Activated CD8-positive, alpha-beta memory T cell treated with anti-CD3 and anti-CD28 coated beads, Interleukin-2, amount 50 U/mL, for 48 hours (primary cell): ENCODE measurements around the gene UBE2L3.

Source experiments
- DNase-seq: peaks from one replicate; pipeline ENCODE4 v3.0.0-alpha.2; 2020

UBE2L3 gene

GRCh38 chr22:21650823-21651520 is 83.5 kb downstream of the UBE2L3 start:
- no peak for DNase-seq

DNA sequence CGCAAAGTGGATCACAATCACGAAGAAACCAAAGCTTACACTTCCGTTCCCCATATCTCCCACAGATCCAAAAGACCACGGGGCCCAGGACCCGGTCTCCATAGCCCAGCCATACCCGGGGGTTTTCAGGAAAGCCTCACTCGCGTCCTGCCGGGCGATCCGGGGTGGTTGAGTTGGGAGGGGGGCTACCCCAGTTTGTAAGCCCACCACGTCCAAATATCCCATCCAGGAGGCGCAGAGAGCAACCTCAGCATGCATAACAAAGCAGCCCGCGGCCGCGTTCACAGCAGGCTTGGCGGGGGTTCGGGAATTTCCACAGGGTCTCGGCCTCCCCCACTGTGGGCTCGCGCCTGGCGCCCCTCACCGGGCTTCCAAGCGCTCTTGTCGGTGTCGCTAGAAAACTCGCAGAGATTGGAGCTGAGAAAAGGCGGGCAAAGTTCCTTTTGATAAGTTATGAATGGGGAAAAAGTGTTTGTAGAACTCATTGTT is 84.1 kb downstream of the UBE2L3 start:
- DNase-seq = peak; percentile 63

GRCh38 chr22:21652010-21652546 is 84.6 kb downstream of the UBE2L3 start:
- peak; percentile 95 for DNase-seq

DNA sequence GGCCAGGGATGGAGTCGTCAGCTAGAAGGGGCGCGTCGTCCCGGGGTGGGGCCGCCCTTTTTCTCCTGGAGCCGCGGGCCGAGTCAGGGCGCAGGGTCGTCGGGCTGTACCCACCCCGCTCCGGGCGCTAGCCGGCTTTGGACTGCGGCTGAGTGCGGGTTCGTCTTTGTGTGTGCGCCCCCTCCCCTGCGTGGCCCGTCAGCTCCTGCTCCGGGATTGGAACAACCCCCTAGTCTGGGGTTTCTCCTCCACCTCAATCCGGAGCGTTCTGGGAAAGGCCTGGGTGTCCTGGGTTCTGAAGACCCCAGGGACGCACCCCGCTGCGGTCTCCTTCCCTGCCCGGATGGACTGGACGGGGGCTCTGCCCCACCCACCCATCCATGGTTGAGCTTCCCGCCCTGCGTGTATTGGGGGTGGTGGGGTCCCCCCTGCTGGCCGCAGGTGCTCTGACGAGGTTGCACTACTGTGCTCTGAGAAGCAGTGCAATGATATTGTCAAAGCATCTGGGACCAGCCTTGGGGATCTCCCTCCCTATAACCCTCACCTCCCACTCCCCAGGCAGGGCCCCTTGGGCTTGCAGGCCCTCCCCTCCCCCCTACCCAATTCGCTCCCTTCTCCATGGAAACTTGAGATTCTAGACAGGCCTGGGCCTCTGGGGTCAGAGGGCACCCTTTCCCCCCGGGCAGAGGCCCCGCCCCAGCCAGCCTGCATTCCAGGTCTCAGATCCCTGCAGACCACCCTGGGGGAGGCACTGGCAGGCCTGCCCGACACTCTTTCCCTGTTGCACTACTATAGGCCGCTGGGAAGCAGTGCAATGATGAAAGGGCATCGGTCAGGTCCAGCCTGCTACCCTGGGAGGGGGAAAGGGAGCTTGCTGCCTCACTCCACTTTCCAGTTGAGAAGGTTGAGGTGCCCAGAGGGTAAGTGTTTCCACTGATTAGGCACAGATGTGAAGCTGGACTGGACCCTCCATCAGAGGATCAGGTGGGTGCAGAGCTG is 85.3 kb downstream of the UBE2L3 start:
- DNase-seq = no peak

DNA sequence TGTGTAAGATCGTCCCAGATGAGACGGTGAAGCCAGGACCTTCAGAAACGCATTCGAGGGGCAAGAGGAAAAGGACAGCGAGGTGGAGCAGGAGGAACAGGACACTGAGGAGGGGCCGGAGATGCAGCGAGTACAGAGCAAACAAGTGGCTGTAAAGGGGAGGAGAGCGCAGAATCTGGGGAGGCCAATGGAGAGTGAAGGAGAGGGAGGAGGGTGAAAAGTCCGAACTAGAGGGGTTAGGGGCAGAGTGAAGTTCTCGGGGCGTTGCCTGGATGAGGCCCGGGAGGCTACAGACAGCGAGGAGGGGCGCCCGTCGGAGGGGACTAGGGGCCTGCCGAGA is 89.5 kb downstream of the UBE2L3 start:
- no peak for DNase-seq

GRCh38 chr22:21657360-21658032 is 90.0 kb downstream of the UBE2L3 start:
- DNase-seq = peak; percentile 90

GRCh38 chr22:21659864-21660525 is 92.5 kb downstream of the UBE2L3 start:
- no peak for DNase-seq

DNA sequence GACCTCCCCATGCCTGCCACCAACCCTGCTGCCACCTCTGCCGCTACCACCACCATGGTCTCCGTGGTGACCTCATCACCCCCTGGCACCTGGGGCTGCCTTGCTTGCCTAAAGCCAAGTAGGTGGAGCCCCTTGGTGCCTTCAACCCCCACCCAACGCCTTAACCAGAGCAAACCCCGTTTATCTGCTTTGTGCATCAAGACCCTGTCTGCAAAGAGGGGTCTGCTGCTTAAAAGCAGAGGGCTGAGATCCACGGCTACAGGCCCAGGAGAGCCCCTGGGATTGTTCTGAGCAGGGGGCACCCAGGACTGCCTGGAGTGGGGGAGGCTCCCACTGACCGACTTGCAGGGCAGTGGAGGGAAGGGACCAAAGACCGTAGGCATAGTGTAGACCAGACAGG is 93.4 kb downstream of the UBE2L3 start:
- no peak for DNase-seq

DNA sequence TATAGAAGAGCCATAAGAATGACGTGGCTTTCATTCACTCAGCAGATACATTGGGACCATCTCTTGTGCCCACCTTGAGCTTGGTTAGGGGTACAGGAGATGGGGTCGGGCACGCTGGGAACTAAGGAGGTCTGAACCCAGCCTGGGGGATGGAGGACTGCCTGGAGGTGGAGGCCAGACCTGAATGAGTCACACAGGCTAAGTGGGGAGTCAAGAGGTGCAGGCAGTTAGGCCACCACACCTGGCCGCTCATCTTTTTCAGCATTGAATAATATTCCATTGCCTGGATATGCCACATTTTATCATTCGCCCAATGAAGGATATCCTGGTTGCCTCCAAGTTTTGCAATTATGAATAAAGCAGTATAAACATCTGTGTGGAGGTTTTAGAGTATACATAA is 94.5 kb downstream of the UBE2L3 start:
- no peak for DNase-seq

DNA sequence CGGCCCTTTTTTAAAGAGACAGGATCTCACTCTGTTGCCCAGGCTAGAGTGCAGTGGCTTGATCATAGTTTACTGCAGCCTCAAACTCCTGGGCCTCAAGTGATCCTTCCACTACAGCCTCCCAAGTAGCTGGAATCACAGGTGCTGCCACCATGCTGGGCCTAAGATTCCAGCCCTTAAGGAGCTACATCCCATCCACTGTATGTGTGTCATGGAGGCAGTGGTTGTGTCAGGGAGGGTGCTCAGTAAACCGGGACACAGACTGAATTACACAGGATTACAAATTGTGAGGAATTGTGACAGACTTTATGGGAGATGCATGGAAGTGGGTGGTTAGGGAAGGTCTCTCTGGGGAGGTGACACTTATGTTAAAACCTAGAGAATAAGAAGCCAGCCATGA is 96.2 kb downstream of the UBE2L3 start:
- no peak for DNase-seq

- DNase-seq = no peak
Observed at GRCh38 chr22:21665047-21665851, 97.7 kb downstream of the UBE2L3 start.

DNA sequence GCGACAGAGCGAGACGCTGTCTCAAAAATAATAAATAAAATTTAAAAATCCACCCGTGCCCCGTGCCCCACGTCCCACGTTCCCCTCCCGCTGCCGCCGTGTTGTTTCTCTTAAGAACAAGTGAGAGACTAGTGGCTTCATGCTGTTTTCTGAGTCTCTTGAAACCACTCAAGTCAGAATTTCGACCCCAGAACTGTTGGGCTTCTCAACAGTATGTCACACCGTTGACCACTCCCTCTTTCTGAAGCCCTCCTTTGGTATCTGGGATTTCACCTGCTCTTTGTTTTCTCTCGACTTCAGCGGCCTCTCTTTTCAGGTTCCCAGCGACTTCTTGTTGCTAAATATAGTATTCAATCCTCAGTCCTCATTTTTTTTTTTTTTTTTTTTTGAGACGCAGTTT is 99.3 kb downstream of the UBE2L3 start:
- DNase-seq = no peak

- no peak for DNase-seq
Observed at GRCh38 chr22:21669026-21669425, 101.5 kb downstream of the UBE2L3 start.

DNA sequence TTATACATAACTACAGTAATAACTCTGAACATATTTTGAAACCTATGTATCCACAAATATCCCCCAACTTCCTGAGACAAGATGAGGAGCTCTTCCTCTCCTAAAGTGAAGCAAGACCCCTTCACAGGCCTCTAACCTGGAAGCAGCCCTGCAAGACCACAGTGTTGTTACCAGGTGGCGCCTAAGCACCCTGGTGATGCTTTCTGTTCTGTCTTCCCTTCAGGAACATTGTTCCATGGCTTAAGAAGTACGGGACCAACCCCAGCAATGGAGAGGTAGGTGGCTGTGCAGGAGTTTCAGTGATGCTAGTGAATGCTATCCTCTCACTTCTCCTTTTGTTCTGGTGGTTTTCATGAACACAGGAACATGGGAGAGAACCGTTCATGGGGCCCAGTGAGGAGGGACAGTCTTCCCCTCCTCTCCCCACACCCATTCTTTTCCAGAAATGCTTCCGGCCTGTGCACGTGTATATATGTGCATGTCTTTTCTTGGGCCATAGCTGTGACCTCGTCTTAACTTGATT is 104.7 kb downstream of the UBE2L3 start:
- DNase-seq = no peak
